GM18526 (cell line): ENCODE results near the gene GABRE.

Experiments
- POLR2A ChIP-seq: IDR thresholded peaks from 3 replicates; pipeline ENCODE4 v1.6.1; 2011; ENCODE audit not compliant: insufficient read length; ENCODE audit errors: extremely low read depth

The GABRE gene

GRCh38 chrX:151920530-151920929, 53.9 kb downstream of the GABRE start:
- no peak for TF ChIP-seq POLR2A

GRCh38 chrX:151920101-151920500, 54.4 kb downstream of the GABRE start:
- TF ChIP-seq POLR2A: no peak

- TF ChIP-seq POLR2A: no peak
These were observed 54.9 kb downstream of the GABRE start for GRCh38 chrX:151919610-151920009.

GRCh38 chrX:151912780-151913179, 61.7 kb downstream of the GABRE start, which contains the start of gene MAGEA4:
MAGEA4 (plus strand) TSS chrX:151912889; CDS start chrX:151923665, 10,776 bp downstream.
- no peak for TF ChIP-seq POLR2A

GRCh38 chrX:151912221-151912620, 62.3 kb downstream of the GABRE start:
- no peak for TF ChIP-seq POLR2A

- no peak for TF ChIP-seq POLR2A
These were observed 69.5 kb downstream of the GABRE start for GRCh38 chrX:151904989-151905388.
